ENCODE measurements around the gene HOXB7. TPM values are rescaled to one million over a fixed set of nuclear protein-coding genes. Genes with fewer than 3 reads are reported as not detected.

Gene HOXB7
- total RNA-seq, 1 experiment from 2014 or later = not detected

DNA sequence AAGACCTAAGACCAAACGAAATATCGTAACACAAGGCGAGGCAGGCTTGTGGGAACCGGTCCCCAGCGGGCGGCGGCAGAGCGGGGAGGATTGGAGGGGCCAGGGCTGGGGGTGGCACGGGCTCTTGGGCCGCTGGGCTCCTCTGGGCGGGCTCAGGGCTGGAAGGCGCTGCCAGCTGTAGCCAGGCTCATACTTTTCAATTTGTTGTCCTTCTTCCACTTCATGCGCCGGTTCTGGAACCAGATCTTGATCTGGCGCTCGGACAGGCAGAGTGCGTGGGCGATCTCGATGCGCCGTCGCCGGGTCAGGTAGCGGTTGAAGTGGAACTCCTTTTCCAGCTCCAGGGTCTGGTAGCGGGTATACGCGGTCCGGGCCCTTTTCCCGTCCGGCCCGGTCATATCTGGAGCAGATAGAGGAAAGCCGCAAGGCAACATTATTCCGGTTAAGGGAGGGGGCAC lies 18.7 kb downstream of the HOXB7 start:
- Histone ChIP-seq H3K23me2 (ENCODE audit: insufficient read length, low read depth, low read length, poor library complexity, severe bottlenecking) (no peaks in the 10 kb centered on the region), H3K56ac (ENCODE audit: insufficient read length, low read depth, low read length) (no peak overlapping the region), H3K27me3 (ENCODE audit: insufficient read depth, low read length) (peaks cover 99% of the 10 kb centered on the region), H3K4ac (ENCODE audit: low read depth, low read length) (no peak overlapping the region), H2BK15ac (ENCODE audit: low read depth, low read length) (no peak overlapping the region), H3K27ac (ENCODE audit: insufficient read length, low read depth, low read length) (no peak overlapping the region), H4K20me1 (ENCODE audit: control insufficient read depth, insufficient read depth, insufficient read length) (no peaks in the 10 kb centered on the region), H2AFZ (ENCODE audit: low read length) (no peak overlapping the region), H3K9ac (ENCODE audit: extremely low read depth, insufficient read length, low read length) (no peak overlapping the region), H3K9me3 (ENCODE audit: control insufficient read depth, low read depth, low read length) (no peaks in the 10 kb centered on the region), H2BK5ac (ENCODE audit: insufficient read length, low read length) (no peak overlapping the region), H3K14ac (ENCODE audit: insufficient read depth, low read length) (no peak overlapping the region), H3K79me1 (ENCODE audit: insufficient read depth, low read depth, low read length, poor library complexity, severe bottlenecking) (no peaks in the 10 kb centered on the region), H4K5ac (ENCODE audit: insufficient read length, low read depth, low read length) (no peak overlapping the region), H3K23ac (ENCODE audit: insufficient read length, low read depth, low read length) (no peak overlapping the region), H3K4me1 (ENCODE audit: insufficient read depth, low read length) (no peaks in the 10 kb centered on the region), H3T11ph (ENCODE audit: low read length) (no peak overlapping the region), H3K18ac (ENCODE audit: insufficient read length, low read depth, low read length) (no peak overlapping the region), H2BK12ac (ENCODE audit: insufficient read length, low read depth, low read length) (no peak overlapping the region), H4K91ac (ENCODE audit: insufficient read length, low read depth, low read length) (no peak overlapping the region), H3K79me2 (ENCODE audit: insufficient read depth, low read length) (no peaks in the 10 kb centered on the region), H4K8ac (replicated peaks; ENCODE audit: insufficient read length, low read depth, low read length) (no peak overlapping the region), H2BK20ac (ENCODE audit: low read depth, low read length, poor library complexity, severe bottlenecking) (no peak overlapping the region), H2AK5ac (ENCODE audit: insufficient read length, low read length) (no peak overlapping the region), H2BK120ac (ENCODE audit: low read depth, low read length, poor library complexity, severe bottlenecking) (no peak overlapping the region), H3K4me2 (ENCODE audit: insufficient read depth, insufficient read length, low read length) (no peak overlapping the region)
- WGBS (ENCODE audit: extremely low coverage, insufficient read length, low lambda C conversion rate) = no CpG with 5 or more reads among the region's 33 CpGs
- Mint-ChIP-seq H3K27me3 (ENCODE audit: low read depth) (peaks cover 100% of the 10 kb centered on the region), H3K27ac (no peak overlapping the region), H3K9me3 (peaks cover 7 to 16% of the 10 kb centered on the region in 2 experiments; a peak in 3 of 5 replicates), H3K36me3 (ENCODE audit: insufficient read depth in 1 of 3, low read depth in 3 of 3) (no peaks in the 10 kb centered on the region), H3K4me1 (peaks cover 4 to 28% of the 10 kb centered on the region in 2 experiments), H3K4me3 (no peak overlapping the region)
- no peak for DNase-seq
- TF ChIP-seq, protein P1, sequence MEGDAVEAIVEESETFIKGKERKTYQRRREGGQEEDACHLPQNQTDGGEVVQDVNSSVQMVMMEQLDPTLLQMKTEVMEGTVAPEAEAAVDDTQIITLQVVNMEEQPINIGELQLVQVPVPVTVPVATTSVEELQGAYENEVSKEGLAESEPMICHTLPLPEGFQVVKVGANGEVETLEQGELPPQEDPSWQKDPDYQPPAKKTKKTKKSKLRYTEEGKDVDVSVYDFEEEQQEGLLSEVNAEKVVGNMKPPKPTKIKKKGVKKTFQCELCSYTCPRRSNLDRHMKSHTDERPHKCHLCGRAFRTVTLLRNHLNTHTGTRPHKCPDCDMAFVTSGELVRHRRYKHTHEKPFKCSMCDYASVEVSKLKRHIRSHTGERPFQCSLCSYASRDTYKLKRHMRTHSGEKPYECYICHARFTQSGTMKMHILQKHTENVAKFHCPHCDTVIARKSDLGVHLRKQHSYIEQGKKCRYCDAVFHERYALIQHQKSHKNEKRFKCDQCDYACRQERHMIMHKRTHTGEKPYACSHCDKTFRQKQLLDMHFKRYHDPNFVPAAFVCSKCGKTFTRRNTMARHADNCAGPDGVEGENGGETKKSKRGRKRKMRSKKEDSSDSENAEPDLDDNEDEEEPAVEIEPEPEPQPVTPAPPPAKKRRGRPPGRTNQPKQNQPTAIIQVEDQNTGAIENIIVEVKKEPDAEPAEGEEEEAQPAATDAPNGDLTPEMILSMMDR (conservative IDR thresholded peaks at IDR 0.05) = no peak

Data from H9 (cell line).